Vagina (tissue), 2 donors: ENCODE data around the gene PGC.

Source experiments
- CTCF ChIP-seq, 3 experiments: fragments of 450-650 bp in 2 of 3; fragments of 200-600 bp in 1 of 3; sonication (generic) in 1 of 3; IDR thresholded peaks; one replicate each; pipeline ENCODE4 v1.5.1; 2017 to 2019; ENCODE audit warnings: antibody characterized with exemption in 3 of 3, mild to moderate bottlenecking in 2 of 3, moderate library complexity in 2 of 3
- POLR2AphosphoS5 ChIP-seq, 2 donors: sonication (generic); formaldehyde crosslinking; IDR thresholded peaks; one replicate each; pipeline ENCODE4 v1.9.0; 2017; ENCODE audit warnings: antibody characterized with exemption in 2 of 2, mild to moderate bottlenecking in 2 of 2, low read depth in 1 of 2; ENCODE audit not compliant: insufficient read depth in 1 of 2

GRCh38 chr6:41757931-41758640, 10.9 kb upstream of the PGC start:
- TF ChIP-seq CTCF (IDR thresholded peaks at IDR 0.05) = no peak
- TF ChIP-seq POLR2AphosphoS5 (IDR thresholded peaks at IDR 0.05; ENCODE audit: insufficient read depth in 1 of 2, low read depth in 1 of 2) = no peak
